AG08395 (cell line): Measurements from ENCODE around the gene CCDC136.
A peak's percentile ranks its signal among the peaks of the same experiment; 100 is the strongest.

Experiments
- DNase-seq: peaks from one replicate; pipeline ENCODE4 v3.0.0; 2012; ENCODE audit warnings: mixed read lengths, low spot score

Gene CCDC136

DNA sequence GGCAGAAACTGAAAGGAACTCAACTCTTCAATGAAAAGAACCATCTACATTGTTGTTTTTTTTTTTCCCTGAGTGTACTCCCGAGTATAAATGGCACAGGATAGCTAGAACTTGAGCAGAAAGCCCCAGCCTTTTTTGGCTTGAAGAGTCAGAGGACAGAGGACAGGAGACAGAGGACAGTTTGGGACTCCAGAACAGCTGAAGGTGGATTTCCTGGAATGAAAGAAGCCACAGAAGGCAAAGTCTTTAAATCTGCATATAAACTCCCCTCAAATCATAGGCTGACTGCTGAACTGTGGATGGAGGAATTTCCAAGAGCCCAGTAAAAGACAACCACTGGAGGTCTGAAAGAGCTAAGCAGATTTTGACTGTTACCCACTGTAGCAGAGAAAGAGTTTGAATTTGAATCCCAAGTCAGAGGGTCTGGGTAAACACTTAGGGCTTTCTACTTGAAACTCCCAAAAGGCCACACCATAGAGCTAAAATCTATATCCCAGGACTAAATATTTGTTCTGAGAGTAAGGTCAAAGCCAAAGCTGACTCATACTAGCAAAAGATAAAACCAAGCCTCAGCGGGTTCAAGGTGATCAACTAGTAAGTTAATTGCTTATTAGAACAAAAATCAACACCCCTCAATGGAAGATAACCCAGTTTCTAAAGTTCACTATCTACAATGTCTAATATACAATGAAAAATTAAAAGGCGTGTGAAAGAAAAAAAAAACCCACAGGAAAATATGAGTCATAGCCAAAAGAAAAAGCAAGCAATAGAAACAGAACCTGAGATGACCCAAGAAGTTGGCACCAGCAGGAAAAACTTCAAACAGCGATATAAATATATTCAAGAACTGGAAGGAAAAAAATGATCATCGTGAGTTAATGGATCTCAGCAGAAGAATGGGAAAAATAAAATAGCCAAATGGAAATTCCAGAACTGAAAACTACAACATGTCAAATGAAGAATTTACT, 14.3 kb upstream of the CCDC136 start:
- no peak for DNase-seq

DNA sequence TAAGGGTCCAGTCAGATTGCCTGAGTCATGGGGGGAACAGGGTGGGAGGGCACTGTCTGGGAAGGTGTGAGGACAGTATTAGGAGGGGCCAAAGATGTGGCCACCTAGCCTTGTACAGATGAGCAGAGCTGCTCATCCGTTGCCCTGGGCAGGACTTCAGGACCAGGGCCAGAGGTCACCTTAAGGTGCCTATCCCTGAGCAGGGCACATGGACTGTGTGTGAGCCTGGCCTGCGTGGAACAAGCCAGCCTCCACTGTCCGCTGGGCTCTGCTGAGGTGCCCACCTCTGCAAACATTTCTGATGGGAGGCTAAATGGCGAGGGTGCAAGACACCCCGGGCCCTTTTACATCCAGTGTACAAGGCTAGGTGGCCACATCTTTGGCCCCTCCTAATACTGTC, 12.8 kb upstream of the CCDC136 start:
- no peak for DNase-seq

DNA sequence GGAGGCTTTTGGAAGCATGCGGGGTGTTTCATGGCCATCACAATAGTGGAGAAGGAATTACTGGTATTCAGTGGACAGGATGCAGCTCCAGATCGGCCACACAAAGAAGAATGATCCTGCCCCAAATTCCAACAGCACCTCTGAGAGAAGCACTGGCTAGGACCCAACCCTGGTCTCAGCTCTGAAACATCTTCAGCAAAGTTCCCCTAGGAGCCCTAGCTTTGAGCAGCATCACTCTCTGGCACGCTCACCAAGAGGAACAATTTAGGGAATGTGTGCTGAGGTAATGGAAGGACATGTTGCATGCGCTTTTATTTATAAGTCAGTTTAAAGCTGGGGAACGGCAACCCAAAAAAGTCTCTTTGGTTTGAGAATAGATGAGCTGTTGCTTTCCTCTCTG, 10.6 kb upstream of the CCDC136 start:
- peak; percentile 88 for DNase-seq

DNA sequence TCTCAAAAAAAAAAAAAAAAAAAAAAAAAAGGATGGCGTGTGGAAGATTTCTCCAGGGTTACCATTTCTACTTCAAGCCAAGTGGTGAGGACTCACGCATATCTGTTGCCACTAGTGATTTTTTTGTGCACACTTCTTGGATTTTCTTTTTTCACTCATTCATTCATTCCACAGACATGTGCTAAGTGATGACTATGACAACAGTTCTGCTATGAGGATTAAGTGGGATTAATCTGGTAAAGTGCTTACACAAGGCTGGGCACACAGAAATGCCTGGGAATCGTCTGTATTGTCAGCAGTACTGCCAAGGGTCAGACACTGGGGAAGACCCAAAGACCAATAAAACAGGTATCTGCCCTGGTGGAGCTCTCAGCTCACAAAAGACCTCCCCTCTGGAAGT, 9.9 kb upstream of the CCDC136 start:
- peak; percentile 25 for DNase-seq

DNA sequence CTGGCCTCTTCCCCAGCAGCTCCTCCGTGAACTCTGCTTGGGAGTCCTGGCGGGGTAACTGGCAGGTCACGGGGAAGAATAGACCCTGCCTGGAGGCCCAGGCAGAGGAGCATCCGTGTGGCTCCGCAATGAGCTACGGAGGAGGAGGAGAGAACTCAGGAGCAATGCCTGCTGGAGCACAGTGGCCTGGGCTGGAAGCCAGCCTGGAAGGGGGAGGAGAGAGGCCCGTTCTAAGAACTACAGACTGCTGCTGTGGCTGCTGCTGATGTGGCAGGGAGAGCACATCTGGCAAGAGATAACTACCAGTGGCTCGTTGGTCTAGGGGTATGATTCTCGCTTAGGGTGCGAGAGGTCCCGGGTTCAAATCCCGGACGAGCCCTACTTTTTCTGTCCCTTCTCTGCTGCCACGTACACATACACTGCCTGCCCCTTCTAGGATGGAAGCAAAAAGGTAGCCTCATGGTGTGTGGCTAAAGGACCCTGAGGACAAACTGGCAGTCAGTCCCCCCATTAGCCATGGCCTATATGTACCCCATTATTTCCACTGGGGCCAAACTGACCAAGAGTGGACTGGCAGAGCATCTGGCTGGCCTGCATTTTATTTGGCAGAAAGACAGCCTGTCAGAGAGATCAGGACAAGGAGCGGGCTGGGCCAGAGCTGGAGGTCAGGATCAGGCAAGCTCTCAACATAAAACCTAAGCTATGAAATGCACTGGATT, 8.5 kb upstream of the CCDC136 start:
- peak; percentile 85 for DNase-seq

DNA sequence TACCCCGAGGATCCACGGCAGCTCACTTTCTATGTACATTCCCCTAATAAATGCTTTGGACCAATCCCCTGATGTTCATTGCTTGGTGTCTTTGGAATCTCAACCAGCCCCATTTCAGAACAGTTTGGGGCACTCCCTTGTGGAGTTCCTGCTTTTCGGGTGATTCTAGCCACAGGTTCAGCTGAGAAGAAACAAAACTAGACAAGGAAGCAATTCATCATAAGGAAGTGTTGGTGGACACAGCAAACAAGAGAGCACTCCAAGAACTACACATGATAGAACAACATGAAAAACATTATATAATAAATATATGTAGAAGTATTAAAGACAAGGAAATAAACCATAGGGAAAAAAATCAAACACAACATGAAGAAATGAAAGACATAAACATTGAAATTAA, 6.0 kb upstream of the CCDC136 start:
- no peak for DNase-seq

DNA sequence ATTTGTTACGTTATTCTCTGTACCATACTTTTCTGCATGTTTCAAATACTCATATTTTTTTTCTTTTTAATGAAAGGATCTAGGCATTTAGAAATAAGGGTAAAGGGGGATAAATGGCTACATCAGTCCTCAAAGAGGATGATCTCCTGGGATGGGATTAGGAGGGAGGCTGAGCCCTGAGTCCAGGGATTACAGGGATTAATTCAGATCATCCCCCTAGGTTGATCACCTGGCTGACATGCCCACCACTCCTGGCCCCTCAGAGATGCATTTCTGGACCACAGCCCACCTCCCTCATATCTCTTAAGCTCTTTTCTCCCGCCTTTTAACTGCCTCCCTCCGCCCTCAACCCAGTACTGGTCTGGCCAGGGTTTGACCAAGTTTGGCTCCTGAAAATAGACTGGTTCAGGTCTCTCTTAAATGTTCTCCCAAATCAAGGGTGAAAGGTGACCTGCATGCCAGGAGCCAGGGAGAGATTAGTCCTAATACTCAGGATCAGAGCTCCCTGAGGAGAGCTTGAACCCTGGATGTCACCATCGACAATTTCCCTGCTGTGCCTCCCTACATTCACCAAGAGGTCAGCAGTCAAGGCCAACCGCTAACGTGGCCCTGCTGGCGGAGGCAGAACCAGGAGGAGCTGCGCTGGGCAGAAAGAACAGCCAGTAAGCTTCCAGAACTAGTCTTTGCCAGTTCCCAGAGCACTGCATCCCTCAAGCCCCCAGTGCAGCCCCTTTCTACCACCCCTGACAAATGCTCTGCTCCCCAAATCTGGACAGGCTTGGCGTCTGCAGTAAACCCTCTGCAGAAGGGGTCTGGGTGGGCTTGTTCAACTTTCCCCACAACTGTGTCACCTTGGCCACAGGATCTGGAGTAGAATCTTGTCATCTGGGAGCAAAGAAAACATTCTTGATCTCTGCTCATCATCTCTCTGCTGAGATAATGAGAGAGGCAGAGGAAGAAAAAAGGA, 3.0 kb upstream of the CCDC136 start:
- no peak for DNase-seq

DNA sequence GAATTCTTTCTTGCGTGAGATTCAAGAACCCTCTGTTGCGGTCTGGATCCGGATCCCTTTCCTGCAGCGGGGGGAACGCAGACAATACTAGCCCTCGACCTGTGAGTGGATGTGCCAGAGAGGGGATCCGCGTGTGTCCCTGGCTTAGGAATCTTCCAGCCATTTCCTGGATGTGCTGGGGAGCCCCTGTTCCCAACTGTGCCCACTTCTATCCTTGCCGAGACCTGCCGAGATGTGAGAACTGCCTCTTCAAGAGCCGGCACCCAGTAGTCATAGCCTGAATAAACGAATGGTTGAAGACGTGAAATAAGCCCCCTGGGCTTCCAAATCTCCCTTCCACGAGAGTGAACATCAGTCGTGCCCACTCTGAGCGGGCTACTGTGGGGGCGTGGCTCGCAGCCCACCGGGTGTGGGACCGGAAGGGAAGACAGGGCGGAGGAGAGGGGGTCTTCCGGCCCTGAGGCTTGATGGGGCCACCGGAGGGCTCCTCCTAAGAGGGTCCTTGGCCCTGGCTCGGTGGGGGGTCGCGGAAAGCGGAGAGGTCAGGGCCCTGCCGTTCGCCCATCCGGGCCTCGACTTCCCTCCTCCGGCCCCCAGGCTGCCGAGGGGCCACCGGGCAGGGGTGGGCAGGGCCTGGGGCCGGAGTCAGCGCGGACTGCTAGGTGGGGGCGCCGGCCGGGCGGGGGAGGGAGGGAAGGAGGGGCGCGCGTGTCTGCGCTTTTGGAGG, 1.3 kb upstream of the CCDC136 start:
- DNase-seq = no peak

DNA sequence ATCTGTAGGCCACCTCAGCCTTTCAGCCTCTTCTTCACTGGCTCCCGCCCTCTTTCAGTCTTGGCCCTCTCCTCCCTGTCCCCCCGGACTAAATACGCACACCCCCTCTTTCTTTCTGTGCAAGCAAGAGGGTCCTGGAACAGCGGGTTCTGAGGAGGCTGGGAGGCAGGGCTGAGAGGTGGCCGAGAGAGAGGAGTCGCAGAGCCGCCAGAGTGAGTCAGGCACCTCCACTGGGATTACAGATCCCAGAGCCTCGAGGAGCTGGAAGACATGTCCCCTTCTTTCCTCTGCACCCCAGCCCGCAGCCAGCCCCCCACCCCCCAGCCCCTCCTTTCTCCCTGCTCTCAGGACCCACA, 182 bp downstream of the CCDC136 start:
- DNase-seq = peak; percentile 47

DNA sequence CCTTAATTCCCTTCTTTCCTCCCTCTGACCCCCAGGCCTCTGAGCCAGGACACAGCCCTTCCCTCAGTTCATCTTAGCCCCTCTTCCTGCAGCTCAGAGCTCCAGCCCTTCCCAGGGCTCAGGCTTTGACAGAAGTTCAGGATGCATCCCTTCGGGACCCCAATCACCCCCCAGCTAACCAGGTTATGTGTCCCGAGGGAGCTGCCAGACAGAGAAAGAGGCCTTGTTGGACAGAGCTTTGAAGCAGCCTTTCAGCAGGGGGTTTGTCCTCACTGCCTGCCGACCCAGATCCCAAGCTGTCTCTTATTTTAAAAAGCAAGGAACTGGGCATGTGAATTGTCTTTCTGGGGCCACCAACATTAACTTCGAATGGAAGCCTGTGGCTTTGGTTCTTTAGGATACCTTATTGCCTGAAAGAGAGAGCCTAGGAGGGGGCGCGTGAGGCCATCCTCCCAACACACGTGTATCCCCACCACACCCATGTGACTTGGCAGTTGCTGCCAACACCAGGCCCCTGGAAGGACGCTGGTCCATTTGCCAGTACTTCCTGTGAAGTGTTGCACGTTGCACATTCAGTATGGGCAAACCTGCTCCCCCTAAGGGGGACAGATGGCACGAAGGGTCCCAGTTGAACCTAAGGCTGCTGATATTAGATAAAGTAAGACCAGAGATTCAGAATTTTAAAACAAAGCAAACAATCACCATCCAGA, 858 bp downstream of the CCDC136 start:
- no peak for DNase-seq

DNA sequence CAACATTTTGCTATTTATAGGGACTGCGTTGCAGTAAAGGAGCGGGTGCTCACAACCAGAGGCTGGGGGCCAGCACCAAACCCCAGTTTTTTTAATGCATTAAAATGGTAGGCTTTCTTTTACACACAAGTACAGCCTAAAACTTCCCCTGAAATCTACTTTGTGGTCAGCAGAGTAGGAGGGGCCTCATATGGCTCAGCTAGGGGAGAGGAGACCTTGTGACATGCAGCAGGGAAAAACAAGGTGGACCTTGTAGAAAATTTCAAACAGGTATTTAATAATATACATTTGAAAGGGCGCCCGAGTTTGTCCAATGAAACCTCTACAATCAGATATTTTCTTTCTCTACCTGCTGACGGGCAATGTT, 1.4 kb downstream of the CCDC136 start:
- no peak for DNase-seq

DNA sequence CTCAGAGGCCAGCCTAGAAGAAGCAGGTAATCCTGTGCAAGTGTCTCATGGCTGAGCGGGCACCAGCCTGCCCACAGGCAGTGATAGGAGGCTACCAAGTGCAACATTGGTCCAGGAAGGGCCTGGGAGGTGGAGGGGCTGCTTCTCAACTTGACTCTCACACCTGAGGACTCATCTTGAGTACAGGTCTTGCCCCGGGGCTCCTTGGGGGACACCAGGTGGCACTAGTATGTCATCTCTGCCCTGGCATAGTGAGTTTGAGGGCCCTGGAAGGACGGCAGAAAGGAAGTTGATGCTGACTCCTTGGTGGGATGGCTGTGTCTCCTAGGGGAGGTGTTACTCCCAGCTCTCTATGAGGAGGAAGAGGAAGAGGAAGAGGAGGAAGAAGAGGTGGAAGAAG, 2.3 kb downstream of the CCDC136 start:
- no peak for DNase-seq

DNA sequence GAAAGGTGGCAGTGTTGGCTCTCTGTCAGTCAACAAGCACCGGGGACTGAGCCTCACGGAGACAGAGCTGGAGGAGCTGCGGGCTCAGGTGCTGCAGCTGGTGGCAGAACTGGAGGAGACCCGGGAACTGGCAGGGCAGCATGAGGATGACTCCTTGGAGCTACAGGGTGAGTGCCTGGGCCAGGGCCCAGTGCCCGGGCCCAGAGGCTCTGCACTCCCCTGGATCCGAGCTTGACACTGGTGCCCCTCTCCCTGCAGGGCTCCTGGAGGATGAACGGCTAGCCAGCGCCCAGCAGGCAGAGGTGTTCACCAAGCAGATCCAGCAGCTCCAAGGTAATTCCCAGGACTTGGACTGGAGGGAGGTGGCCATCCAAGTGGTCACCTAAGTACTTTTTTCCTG, 2.7 kb downstream of the CCDC136 start:
- no peak for DNase-seq

DNA sequence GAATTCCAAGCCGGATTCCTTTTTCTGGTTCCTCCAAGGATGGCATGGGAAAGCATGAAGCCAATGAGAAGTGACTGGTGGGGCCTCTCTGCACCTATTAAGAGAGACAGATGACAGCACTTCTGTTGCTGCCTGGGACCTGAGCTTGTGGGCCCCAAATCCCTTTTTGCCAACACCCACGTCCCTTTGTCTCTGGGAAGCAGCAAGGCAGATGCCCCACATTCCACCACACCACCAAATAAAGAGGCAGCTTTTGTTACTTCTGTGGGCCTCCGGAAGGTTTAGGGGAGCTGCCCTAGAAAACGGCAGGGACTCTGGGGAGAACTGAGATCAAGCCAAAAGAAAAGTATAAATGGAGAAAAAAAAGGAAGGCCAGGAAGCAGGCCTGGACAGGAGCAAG, 3.4 kb downstream of the CCDC136 start:
- no peak for DNase-seq

DNA sequence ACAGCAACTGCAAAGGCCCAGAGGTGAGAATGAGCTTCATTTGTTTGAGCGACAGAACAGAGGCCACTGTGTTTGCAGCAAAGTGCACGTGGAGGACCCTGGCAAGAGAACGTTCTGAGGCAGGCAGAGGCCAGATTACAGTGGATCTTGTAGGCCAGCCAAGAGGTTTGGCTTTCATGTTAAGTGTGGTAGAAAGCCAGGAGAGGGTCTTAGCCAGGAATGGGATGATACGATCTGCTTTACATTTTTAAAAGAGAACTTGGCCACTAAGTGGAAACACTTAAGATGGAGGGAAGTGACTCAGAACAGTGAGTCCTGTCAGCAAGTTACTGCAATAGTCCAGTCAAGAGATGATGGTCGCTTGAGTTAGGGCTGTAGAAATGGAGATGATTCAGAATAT, 4.6 kb downstream of the CCDC136 start:
- peak; percentile 27 for DNase-seq

DNA sequence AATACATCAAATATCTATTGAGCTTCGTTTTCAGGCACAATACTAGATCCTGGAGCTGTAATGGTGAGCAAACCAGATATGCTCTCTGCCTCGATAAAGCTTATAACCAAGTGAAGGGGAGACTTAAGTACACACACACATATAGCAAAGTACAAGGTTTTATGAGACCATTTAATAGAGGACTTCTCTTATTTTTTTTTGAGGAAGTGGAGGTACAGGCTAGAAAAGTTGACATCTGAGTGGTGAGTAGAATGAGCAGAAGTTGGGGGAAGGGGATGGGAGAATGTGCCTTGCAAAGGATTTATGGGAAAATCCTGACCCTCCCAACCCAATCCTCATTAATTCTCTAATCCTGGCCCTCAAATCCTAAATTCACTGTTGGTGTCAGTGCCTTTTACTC, 7.7 kb downstream of the CCDC136 start:
- DNase-seq = no peak

DNA sequence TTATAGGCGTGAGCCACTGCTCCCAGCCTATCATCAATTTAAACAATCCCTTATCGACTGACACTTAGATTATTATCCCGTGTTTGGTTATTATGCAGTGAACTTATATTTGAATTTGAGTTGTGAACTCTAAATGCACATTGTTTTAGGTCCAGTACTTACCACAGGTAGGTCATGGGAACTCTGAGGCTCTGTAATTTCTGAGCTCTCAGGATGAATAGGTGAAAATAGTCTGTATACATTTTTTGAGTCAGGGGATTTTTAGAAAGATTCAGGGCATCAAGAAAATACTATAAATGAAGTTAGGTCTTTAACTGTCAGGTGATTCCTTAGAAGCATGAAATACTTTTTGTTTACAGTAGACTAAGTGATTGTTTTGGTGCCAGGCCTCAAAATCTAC, 8.8 kb downstream of the CCDC136 start:
- no peak for DNase-seq

DNA sequence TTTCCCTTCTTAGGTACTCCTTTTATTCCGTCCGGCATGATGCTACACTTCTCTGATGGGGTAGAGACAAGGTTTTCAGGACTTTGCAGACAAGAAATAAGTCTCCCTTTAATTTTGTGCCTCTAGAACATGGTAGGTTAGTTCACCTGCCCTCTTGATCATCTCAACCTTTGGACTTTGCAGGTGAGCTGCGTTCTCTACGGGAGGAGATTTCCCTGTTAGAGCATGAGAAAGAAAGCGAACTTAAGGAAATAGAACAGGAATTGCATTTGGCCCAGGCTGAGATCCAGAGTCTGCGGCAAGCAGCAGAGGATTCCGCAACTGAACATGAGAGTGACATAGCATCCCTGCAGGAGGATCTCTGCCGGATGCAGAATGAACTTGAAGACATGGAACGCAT, 9.2 kb downstream of the CCDC136 start:
- no peak for DNase-seq

DNA sequence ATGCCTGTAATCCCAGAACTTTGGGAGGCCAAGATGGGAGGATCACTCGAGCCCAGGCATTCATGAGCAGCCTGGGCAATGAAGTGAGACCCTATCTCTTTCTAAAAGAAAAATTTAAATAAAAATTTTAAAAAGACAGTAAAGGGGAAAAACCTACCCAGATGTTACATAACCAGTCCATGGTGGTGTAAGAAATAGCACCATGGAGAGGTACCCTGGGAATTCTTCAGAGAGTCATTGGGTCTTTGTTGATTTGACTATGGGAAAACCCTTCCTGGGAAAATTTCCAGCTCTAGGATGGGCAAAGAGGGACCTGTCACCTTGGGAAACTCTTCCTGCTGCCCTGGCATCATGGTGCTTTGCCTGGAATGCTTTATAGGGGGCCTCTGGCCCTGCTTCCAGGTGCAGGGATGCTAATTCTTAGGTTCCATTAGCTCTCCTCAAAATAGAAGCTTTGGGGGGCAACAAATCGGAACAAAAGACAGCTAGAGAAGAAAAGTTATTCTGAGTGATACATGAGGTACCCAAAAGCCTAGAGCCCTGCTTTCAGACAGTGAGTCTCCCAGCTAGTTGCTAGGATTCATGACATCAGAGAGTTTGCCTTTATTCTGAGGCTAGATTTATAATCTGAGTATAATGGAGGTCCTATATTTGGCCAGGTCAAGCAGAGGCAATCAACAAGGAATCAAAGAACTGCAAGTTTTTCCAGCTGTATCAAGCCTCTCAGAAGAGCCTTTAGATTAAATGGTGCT, 10.1 kb downstream of the CCDC136 start:
- DNase-seq = no peak

DNA sequence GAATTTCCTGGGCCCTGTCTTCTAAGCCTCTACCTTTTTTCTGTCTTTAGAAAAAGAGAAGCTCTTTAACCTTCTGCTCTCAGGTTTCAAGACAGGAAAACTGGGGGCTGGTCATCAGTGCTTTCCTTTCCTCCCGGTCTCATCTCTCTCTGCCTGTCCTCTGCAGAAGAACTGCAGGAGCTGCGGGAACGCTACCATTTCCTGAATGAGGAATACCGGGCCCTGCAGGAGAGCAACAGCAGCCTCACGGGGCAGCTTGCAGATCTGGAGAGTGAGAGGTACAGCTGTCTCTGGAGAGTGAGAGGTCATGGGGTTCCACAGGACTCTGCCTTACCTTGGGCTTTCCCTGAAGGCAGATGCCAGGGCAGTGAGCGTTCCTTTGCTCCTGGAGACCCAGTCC, 12.7 kb downstream of the CCDC136 start:
- no peak for DNase-seq
